Activated CD4-positive, alpha-beta memory T cell treated with anti-CD3 and anti-CD28 coated beads for 36 hours (primary cell): ENCODE data around the gene FCN3. TPM values are rescaled to one million over a fixed set of nuclear protein-coding genes. Genes with fewer than 3 reads are reported as not detected.

ENCODE experiments used
- CTCF ChIA-PET: fragments of 350-600 bp; sonication (Branson Sonifier 250); formaldehyde crosslinking; loops from one replicate; lab custom pipeline; 2021; ENCODE audit warnings: antibody characterized with exemption, inconsistent platforms; lab: Charles Lee
- POLR2A ChIA-PET: fragments of 350-600 bp; sonication (Branson Sonifier 250); formaldehyde crosslinking; loops from one replicate; lab custom pipeline; 2021; ENCODE audit warnings: antibody characterized with exemption; lab: Charles Lee
- DNase-seq: peaks from one replicate; pipeline ENCODE4 v3.0.0-alpha.2; 2020
- H3K27ac Mint-ChIP-seq: one replicate; pipeline ENCODE4 v1.8.0; 2021; ENCODE audit warnings: mixed read lengths
- H3K27me3 Mint-ChIP-seq: one replicate; pipeline ENCODE4 v1.8.0; 2021; ENCODE audit warnings: mixed read lengths
- H3K36me3 Mint-ChIP-seq: one replicate; pipeline ENCODE4 v1.8.0; 2021; ENCODE audit warnings: mixed read lengths
- H3K4me1 Mint-ChIP-seq: one replicate; pipeline ENCODE4 v1.8.0; 2021; ENCODE audit warnings: low read depth, mixed read lengths
- H3K4me3 Mint-ChIP-seq: one replicate; pipeline ENCODE4 v1.8.0; 2021; ENCODE audit warnings: mild to moderate bottlenecking, mixed read lengths
- H3K9me3 Mint-ChIP-seq: one replicate; pipeline ENCODE4 v1.8.0; 2021; ENCODE audit warnings: mixed read lengths
- intact Hi-C: fragments of 100-400 bp; cut with micrococcal nuclease; formaldehyde crosslinking; loops from one replicate; pipeline ENCODE4 v1.15.1; 2023
- total RNA-seq, 2 experiments: library from RNA; stranded (reverse); gene quantifications; one replicate each; pipeline ENCODE4 v1.2.3, GENCODE V29; 2021

Gene FCN3
- not detected for total RNA-seq

DNA sequence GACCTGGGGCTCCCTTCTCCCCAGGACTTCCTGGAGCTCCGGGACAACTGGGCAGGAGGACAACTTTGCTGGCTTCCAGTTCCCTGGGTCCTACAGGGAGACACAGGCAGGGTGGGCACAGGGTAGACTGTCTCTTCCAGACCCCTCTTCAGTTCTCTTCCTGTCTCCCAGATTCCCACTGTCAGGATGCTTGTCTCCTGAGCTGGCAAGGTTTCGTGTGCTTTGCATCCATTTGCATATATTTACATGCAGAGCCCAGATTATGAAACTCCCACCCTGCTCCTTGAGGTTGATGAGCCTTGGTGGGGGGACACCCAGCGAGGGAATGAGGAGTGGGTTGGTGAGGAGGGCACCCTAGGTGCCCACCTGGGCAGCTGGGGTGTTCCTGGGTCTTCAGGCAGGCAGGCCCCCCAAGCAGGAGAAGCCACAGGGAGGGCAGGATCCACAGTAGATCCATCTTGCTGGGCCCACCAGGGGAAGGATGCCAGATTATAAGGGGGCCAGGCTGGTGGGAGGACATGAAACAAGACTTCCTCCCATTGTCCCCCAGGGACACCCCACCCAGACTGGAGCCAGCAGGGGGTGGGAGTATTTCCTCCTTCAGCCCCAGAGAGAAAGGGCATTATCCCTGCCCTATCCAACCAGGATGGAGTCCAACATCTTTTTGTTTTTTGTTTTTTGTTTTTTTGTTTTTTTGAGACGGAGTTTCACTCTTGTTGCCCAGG, at the start of gene FCN3:
Gene FCN3 (minus strand): TSS at position 463 of the 725 bp plus-strand sequence. CDS start 6 bp downstream, at position 457.
- Mint-ChIP-seq H3K36me3 (no peaks in the 10 kb centered on the region), H3K4me3 (no peak within 1 kb of the TSS), H3K9me3 (no peaks in the 10 kb centered on the region), H3K27ac (no peak within 1 kb of the TSS), H3K27me3 (no peaks in the 10 kb centered on the region), H3K4me1 (no peaks in the 10 kb centered on the region)
- ChIA-PET CTCF (interaction anchor here (1.3 to 2.8 kb wide), 3 partner anchors 8 to 16 kb away, joined by 4 to 9 read pairs (median 6); partner anchors contain the start of gene MAP3K6), POLR2A (no interaction called here)
- intact Hi-C loops = no loop called here
- no peak for DNase-seq

DNA sequence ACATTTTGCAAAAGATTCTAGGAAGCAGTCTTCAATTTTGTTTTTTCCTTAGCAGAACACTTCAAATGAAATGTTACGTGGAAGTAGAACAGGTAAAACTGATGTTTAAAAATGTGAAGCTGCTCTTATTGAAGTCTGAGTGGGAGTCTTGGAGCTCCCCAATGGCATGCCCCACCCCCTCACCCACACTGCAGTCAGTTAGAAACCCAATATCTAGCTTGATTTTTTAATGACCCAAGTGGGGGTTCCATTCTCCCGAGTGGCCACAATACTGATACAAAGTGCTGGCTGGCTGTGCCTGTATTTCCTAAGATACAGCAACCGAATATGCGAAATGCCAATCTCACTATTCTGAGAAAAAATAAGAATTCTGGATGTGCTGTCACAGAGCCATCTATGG, 49.1 kb upstream of the FCN3 start:
- no peaks in the 10 kb centered on the region for H3K9me3 Mint-ChIP-seq
- peaks cover 63% of the 10 kb centered on the region for H3K4me1 Mint-ChIP-seq
- DNase-seq = no peak
- no peak overlapping the region for H3K27ac Mint-ChIP-seq
- H3K27me3 Mint-ChIP-seq = no peaks in the 10 kb centered on the region
- CTCF ChIA-PET = interaction anchor here (1.0 to 1.3 kb wide), 3 partner anchors 11 to 240 kb away, joined by 3 read pairs; no protein-coding TSS in a partner anchor
- peaks cover 22% of the 10 kb centered on the region for H3K36me3 Mint-ChIP-seq
- POLR2A ChIA-PET = interaction anchor here (0.5 kb wide), 1 partner anchor 756 kb away, joined by 4 read pairs; no protein-coding TSS in a partner anchor
- intact Hi-C loops = no loop called here
- H3K4me3 Mint-ChIP-seq = no peak overlapping the region

DNA sequence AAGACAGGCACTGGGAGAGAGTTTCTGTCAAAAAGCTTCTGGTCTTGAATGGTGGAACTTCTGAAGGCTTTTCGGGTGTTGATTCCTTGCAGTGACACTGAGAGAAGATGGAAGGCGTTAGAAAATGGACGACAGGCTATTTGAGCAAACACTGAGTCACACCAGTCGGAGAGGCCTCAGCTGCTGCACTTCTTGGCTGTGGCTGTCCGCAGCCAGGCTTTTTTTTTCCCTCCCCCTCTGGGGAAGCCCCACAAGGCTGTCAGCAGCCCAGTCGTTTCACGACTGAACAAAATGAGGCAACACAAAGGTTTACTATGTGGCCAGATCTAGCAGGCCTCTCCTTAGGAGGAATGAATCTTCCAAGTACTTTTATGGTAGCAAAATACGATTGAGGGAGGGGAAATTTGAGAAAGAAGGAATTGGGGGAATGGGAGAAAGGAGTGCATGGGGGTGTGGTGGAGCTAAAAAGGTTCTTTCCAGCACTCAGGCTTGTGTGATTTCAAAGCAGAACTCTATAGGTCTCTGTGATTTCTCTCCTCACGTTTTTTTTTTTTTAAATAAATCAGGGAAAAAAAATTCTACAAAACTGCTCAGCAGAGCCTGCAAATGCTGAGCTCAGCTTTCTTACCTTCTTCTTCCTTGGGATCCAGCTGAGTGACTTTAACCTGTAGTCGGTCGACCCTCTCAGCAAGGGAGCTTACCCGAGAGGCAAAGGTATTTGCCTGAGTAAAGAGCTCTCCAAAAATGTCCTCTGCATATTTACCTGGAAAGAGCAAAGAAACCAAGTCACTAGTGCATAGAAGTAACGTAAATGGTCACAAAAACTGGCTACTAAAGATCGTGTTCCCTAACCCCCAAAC, 43.9 kb upstream of the FCN3 start:
- peak overlapping the region; percentile 27 for H3K4me3 Mint-ChIP-seq
- no peaks in the 10 kb centered on the region for H3K9me3 Mint-ChIP-seq
- peaks cover 37% of the 10 kb centered on the region for H3K36me3 Mint-ChIP-seq
- H3K27me3 Mint-ChIP-seq = no peaks in the 10 kb centered on the region
- DNase-seq = peak; percentile 87
- CTCF ChIA-PET = interaction anchor here (0.6 to 3.9 kb wide), 13 partner anchors 12 to 316 kb away, joined by 3 to 26 read pairs (median 4); partner anchors contain the start of gene MAP3K6
- POLR2A ChIA-PET = interaction anchor here (0.7 to 1.2 kb wide), 9 partner anchors 9 to 167 kb away, joined by 3 to 5 read pairs (median 3); partner anchors contain the start of gene WASF2
- peak overlapping the region; percentile 88 for H3K27ac Mint-ChIP-seq
- intact Hi-C loops = loop anchor here (1.0 to 5.0 kb wide), 6 partner anchors 27 to 184 kb away; partner anchors contain the start of genes AHDC1 and WASF2
- H3K4me1 Mint-ChIP-seq = peaks cover 49% of the 10 kb centered on the region

DNA sequence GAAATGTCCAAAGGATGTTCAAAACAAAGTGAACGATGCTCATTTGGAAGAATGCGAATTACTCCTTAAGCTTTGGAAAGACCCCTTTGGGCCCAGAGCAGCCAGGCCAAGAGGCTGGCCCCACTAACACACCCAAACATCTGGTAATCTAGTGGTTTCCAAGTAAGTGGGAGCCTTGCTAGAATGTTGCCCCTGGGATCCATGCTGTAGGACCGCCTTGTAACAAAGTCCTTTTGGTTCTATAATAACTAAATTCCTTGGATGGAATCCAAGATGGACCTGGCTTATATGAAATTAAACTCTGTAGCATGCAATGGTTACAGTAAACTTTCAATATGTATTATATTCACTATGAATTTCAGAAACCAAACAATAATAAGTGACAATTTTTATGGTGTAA, 43.1 kb upstream of the FCN3 start:
- intact Hi-C loops = loop anchor here (1.0 to 5.0 kb wide), 7 partner anchors 28 to 245 kb away; partner anchors contain the start of genes AHDC1 and WASF2
- Mint-ChIP-seq H3K4me1 (peaks cover 46% of the 10 kb centered on the region), H3K27ac (peak overlapping the region; percentile 88), H3K36me3 (peaks cover 44% of the 10 kb centered on the region), H3K27me3 (no peaks in the 10 kb centered on the region), H3K4me3 (no peak overlapping the region), H3K9me3 (no peaks in the 10 kb centered on the region)
- CTCF ChIA-PET = interaction anchor here (0.6 to 3.9 kb wide), 9 partner anchors 23 to 315 kb away, joined by 3 to 26 read pairs (median 5); no protein-coding TSS in a partner anchor
- DNase-seq = no peak
- POLR2A ChIA-PET = interaction anchor here (0.7 to 1.2 kb wide), 5 partner anchors 13 to 168 kb away, joined by 3 to 5 read pairs (median 3); partner anchors contain the start of gene WASF2

DNA sequence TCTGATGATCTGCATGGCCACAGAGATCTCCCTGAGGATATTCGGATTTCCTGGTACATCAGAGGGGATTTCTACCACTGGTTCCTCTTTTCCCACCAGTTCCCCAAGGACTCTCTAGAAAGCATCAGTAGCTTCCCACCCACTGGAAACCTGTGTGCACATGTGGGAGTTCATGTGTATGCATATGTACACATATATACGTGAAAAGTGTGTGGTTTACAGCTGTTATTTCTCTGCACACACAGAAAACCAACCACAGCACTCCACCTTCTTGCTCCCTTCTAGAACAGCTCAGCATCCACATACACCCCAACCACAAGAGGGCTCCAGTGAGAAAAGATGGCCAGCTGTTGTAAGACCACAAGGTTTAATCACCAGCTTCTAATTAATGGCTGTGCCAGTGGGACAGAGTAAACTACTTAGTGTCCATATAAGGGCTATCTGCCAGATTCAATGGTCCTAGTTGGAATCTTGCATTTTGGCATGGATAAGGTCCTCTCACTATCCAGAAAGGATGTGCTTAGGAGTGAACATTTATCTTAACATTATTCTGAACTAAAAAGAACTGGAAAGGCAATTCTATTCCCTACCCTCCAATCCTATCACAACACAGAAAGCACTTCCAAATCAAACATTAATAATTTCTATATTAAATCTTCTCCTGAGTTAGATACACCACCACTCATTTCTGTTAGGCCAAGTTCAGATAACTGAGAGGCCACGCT, 41.9 kb upstream of the FCN3 start:
- ChIA-PET POLR2A (interaction anchor here (1.1 to 1.4 kb wide), 3 partner anchors 29 to 73 kb away, joined by 4 to 10 read pairs (median 6); partner anchors contain the start of gene WASF2), CTCF (interaction anchor here (0.6 to 3.9 kb wide), 34 partner anchors 11 to 246 kb away, joined by 3 to 57 read pairs (median 5); partner anchors contain the start of genes AHDC1 and WASF2)
- peaks cover 48% of the 10 kb centered on the region for H3K36me3 Mint-ChIP-seq
- peak; percentile 70 for DNase-seq
- H3K4me1 Mint-ChIP-seq = peaks cover 39% of the 10 kb centered on the region
- H3K4me3 Mint-ChIP-seq = no peak overlapping the region
- H3K27me3 Mint-ChIP-seq = no peaks in the 10 kb centered on the region
- no peaks in the 10 kb centered on the region for H3K9me3 Mint-ChIP-seq
- no peak overlapping the region for H3K27ac Mint-ChIP-seq
- intact Hi-C loops = loop anchor here (2.0 to 5.0 kb wide), 3 partner anchors 41 to 246 kb away; partner anchors contain the start of gene AHDC1

DNA sequence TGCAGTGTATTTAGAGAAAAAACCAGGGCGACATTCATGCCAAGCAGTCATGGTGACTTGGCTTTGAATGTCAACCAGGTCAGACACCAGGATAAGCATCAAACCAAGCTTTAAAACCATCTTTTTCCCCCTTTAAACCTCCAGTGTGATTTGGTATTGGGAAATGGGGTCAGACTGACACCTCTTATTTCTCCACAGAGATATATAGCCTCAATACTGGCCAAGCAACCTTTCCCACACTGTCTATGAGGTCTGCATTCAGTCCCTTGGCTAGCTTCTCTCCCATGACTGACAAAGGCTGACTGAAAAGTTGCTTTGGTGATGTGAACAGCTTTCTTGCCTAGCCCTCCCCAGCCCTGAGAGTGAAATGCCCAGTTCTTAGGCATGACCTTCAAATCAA, 39.5 kb upstream of the FCN3 start:
- no peaks in the 10 kb centered on the region for H3K9me3 Mint-ChIP-seq
- no peak overlapping the region for H3K4me3 Mint-ChIP-seq
- no peak for DNase-seq
- no peak overlapping the region for H3K27ac Mint-ChIP-seq
- H3K4me1 Mint-ChIP-seq = peaks cover 26% of the 10 kb centered on the region
- POLR2A ChIA-PET = no interaction called here
- no peaks in the 10 kb centered on the region for H3K27me3 Mint-ChIP-seq
- peaks cover 57% of the 10 kb centered on the region for H3K36me3 Mint-ChIP-seq
- CTCF ChIA-PET = interaction anchor here (0.8 to 3.0 kb wide), 7 partner anchors 24 to 249 kb away, joined by 3 to 57 read pairs (median 4); partner anchors contain the start of gene AHDC1
- intact Hi-C loops = no loop called here

DNA sequence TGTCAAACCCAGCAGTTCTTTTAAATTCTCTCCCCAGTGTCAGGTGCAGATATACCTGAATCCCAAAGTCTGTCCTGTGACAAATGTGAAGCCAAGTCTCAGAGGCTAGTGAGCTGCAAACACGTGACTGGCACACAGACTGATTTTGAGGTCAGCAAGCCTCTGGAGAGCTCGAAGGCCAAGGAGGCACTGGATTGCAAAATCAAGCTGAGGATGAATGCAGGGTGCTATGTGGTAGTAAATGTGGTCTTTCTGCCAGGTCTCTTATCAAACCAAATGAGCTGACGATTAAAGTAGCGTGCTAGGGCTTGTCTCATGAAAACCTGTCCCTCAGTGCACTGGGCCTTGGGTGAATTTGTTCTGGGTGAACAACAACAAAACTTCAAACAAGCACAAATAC, 38.4 kb upstream of the FCN3 start:
- Mint-ChIP-seq H3K9me3 (no peaks in the 10 kb centered on the region), H3K36me3 (peaks cover 55% of the 10 kb centered on the region), H3K4me3 (no peak overlapping the region), H3K27ac (no peak overlapping the region), H3K27me3 (no peaks in the 10 kb centered on the region), H3K4me1 (peaks cover 15% of the 10 kb centered on the region)
- CTCF ChIA-PET = interaction anchor here (0.9 to 3.0 kb wide), 5 partner anchors 112 to 478 kb away, joined by 3 to 9 read pairs (median 4); no protein-coding TSS in a partner anchor
- intact Hi-C loops = no loop called here
- no peak for DNase-seq
- POLR2A ChIA-PET = no interaction called here

DNA sequence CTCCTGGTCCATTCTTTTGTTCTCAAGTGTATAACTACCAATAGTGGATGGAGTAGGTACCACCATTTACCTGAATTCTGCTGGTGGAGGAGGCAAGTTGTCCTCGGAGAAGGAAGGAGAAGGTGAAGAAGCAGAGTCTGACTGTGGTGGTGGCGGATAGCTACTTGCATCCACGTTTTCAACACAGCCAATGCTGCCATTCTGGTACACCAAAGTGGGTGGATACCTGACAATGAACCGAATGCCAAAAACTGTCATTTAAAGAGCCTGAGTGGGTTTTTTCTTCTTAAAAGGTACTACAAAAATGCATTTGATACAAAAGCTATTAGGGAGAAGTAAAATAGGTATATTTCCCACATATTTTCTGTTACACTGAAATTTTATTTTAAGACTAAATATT, 37.9 kb upstream of the FCN3 start:
- ChIA-PET POLR2A (no interaction called here), CTCF (interaction anchor here (0.9 to 3.0 kb wide), 6 partner anchors 17 to 479 kb away, joined by 3 to 9 read pairs (median 4); no protein-coding TSS in a partner anchor)
- no peak for DNase-seq
- H3K4me3 Mint-ChIP-seq = no peak overlapping the region
- H3K27ac Mint-ChIP-seq = no peak overlapping the region
- no peaks in the 10 kb centered on the region for H3K9me3 Mint-ChIP-seq
- H3K27me3 Mint-ChIP-seq = no peaks in the 10 kb centered on the region
- H3K4me1 Mint-ChIP-seq = peaks cover 12% of the 10 kb centered on the region
- intact Hi-C loops = no loop called here
- peaks cover 56% of the 10 kb centered on the region for H3K36me3 Mint-ChIP-seq

DNA sequence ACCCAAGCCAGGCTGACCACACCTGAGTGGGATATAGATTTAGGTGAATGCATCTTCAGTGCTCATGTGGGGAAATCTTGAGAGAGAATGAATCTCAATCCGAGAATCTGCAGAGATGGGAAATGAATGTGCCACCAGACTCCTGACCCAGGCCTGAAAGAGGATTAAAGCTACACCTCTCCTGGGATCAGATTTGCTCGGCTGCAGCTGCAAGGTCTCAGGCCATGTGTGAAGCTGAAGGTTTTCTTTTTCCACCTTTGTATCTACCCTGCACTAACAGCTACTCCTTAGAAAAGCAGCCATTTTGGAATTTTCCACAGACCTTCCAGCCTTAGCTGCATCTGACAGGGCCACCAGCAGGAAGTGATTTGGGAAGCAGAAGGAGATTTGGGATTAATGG, 36.1 kb upstream of the FCN3 start:
- H3K4me1 Mint-ChIP-seq = no peaks in the 10 kb centered on the region
- H3K27me3 Mint-ChIP-seq = no peaks in the 10 kb centered on the region
- CTCF ChIA-PET = interaction anchor here (1.0 to 1.4 kb wide), 3 partner anchors 15 to 146 kb away, joined by 3 read pairs; no protein-coding TSS in a partner anchor
- no peaks in the 10 kb centered on the region for H3K9me3 Mint-ChIP-seq
- POLR2A ChIA-PET = no interaction called here
- peak overlapping the region; percentile 53 for H3K27ac Mint-ChIP-seq
- DNase-seq = no peak
- H3K36me3 Mint-ChIP-seq = peaks cover 42% of the 10 kb centered on the region
- H3K4me3 Mint-ChIP-seq = no peak overlapping the region
- intact Hi-C loops = no loop called here

DNA sequence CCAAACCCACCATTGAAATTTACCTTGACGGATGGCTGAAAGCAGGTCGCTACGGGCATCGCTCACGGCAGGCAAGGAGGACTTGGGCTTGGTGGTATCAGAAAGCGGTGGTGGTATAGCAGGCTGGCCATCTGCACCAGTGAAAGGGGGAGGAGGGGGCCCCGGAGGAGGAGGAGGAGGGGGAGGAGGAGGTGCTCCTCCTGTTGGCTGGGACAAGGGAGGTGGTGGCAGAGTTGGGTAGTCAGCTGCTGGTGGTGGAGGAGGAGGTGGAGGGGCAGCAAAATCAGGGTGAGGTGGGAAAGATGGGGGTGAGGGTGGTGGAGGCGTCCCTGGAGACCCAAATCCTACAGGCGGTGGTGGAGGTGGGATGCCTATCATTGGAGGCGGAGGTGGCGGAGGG, 35.0 kb upstream of the FCN3 start:
- CTCF ChIA-PET = interaction anchor here (0.7 to 1.0 kb wide), 2 partner anchors 14 to 77 kb away, joined by 3 read pairs; no protein-coding TSS in a partner anchor

DNA sequence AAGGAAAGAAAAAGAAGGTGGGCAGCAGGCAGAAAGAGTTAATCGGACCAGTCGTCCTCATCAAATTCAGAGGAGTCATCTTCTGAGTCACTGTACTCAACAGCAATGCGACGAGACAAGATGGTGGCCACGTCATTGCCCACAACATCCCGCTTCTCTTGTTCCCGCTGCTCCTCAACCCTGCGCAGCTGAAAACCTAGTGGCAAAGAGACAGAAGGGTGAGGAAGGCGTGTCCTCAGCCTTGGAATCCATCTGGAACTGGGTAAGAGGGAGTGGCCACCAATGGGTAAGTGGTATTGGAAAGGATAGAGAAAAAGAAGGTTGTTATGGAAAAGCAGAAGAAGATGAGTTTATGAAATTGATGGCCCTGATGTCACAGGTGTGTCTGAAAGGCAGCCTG, 33.5 kb upstream of the FCN3 start:
- no peaks in the 10 kb centered on the region for H3K9me3 Mint-ChIP-seq
- H3K36me3 Mint-ChIP-seq = peaks cover 24% of the 10 kb centered on the region
- peaks cover 3% of the 10 kb centered on the region for H3K4me1 Mint-ChIP-seq
- CTCF ChIA-PET = no interaction called here
- POLR2A ChIA-PET = no interaction called here
- H3K27ac Mint-ChIP-seq = no peak overlapping the region
- DNase-seq = no peak
- no peak overlapping the region for H3K4me3 Mint-ChIP-seq
- no peaks in the 10 kb centered on the region for H3K27me3 Mint-ChIP-seq
- intact Hi-C loops = no loop called here

More for the DNA sequence above, 35.0 kb upstream of the FCN3 start:
- Mint-ChIP-seq H3K36me3 (peaks cover 32% of the 10 kb centered on the region), H3K9me3 (no peaks in the 10 kb centered on the region), H3K27me3 (no peaks in the 10 kb centered on the region), H3K4me3 (no peak overlapping the region), H3K4me1 (no peaks in the 10 kb centered on the region), H3K27ac (no peak overlapping the region)
- DNase-seq = no peak
- intact Hi-C loops = no loop called here
- POLR2A ChIA-PET = no interaction called here
